Adrenal gland (tissue), 5 donors: ENCODE results near the gene SPTLC1.

Experiments used
- POLR2A ChIP-seq, 2 donors: fragments of 450-650 bp; IDR thresholded peaks; one replicate each; pipeline ENCODE4 v1.6.1; 2017; ENCODE audit warnings: antibody characterized with exemption in 2 of 2, mild to moderate bottlenecking in 2 of 2, moderate library complexity in 1 of 2
- TF ChIP-seq, protein P1 (sequence below), 6 experiments: fragments of 450-650 bp in 4 of 6; fragments of 200-600 bp in 2 of 6; sonication (generic) in 1 of 6; IDR thresholded peaks; 1 replicate in 5 of 6; 2 replicates in 1 of 6; pipeline versions ENCODE4 v1.5.1 to v1.8.0; 2016 to 2021; ENCODE audit warnings: antibody characterized with exemption in 6 of 6, mild to moderate bottlenecking in 2 of 6, moderate library complexity in 1 of 6
- donor health status: DM: no; HTN: no; CAD: no.

DNA sequence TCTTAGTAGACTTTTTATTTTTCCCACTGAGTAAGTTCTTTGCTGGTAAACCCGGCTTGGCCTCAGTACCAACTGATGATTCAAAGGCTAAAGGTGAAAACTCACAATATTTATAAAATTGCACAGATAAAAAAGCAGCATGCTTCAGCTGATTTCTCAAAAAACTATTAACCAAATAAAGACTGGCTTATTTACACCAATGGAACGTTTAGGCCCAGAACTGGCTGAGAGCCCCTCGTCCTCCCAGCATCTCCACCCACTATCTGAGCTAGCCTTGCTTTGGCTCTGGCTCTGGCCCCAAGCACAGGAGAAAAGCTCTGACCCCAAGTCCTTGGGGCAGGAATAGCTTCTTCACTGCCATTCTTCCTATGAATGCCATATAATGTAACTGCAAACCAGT lies 68.5 kb downstream of the SPTLC1 start:
- no peak for TF ChIP-seq POLR2A (IDR thresholded peaks at IDR 0.05)
- TF ChIP-seq, protein P1, sequence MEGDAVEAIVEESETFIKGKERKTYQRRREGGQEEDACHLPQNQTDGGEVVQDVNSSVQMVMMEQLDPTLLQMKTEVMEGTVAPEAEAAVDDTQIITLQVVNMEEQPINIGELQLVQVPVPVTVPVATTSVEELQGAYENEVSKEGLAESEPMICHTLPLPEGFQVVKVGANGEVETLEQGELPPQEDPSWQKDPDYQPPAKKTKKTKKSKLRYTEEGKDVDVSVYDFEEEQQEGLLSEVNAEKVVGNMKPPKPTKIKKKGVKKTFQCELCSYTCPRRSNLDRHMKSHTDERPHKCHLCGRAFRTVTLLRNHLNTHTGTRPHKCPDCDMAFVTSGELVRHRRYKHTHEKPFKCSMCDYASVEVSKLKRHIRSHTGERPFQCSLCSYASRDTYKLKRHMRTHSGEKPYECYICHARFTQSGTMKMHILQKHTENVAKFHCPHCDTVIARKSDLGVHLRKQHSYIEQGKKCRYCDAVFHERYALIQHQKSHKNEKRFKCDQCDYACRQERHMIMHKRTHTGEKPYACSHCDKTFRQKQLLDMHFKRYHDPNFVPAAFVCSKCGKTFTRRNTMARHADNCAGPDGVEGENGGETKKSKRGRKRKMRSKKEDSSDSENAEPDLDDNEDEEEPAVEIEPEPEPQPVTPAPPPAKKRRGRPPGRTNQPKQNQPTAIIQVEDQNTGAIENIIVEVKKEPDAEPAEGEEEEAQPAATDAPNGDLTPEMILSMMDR (IDR thresholded peaks at IDR 0.05), result no peak
